Mesenchymal stem cell (in vitro differentiated cells and primary cell): ENCODE data around the gene GAB2.
"Not testable (repeated sequence)": the region's sequence is repeated elsewhere in the genome, so short reads cannot be mapped to it uniquely, and the experiment has no call there.

Experiments
- DNase-seq: peaks from one replicate; pipeline ENCODE4 v3.0.0-alpha.2; 2013
- H2AFZ ChIP-seq: one replicate; pipeline ENCODE4 v1.6.1; 2013; ENCODE audit warnings: low read depth, mild to moderate bottlenecking, control low read depth, inconsistent platforms, low read length, moderate library complexity
- H2AK5ac ChIP-seq: 2 replicates; pipeline ENCODE4 v1.6.1; 2013; ENCODE audit warnings: low read length, moderate library complexity, mild to moderate bottlenecking, inconsistent platforms; ENCODE audit not compliant: severe bottlenecking
- H2BK120ac ChIP-seq: one replicate; pipeline ENCODE4 v1.6.1; 2013; ENCODE audit warnings: low read depth, mild to moderate bottlenecking, inconsistent platforms, low read length, moderate library complexity
- H2BK12ac ChIP-seq, 2 experiments: one replicate each; pipeline ENCODE4 v1.6.1; 2013; ENCODE audit warnings: inconsistent platforms in 2 of 2, low read length in 2 of 2, mild to moderate bottlenecking in 2 of 2, moderate library complexity in 2 of 2, control low read depth in 1 of 2
- H2BK15ac ChIP-seq: one replicate; pipeline ENCODE4 v1.6.1; 2013; ENCODE audit warnings: mild to moderate bottlenecking, low read depth, inconsistent platforms; ENCODE audit not compliant: poor library complexity, severe bottlenecking
- H2BK5ac ChIP-seq: 2 replicates; pipeline ENCODE4 v1.6.1; 2013; ENCODE audit warnings: low read depth, mild to moderate bottlenecking, low read length, control low read depth, inconsistent platforms; ENCODE audit not compliant: poor library complexity, severe bottlenecking
- H3K14ac ChIP-seq, 2 experiments: one replicate each; pipeline ENCODE4 v1.6.1; 2013; ENCODE audit warnings: inconsistent platforms in 2 of 2, low read length in 2 of 2, control low read depth in 1 of 2, mild to moderate bottlenecking in 1 of 2, moderate library complexity in 1 of 2
- H3K18ac ChIP-seq, 2 experiments: one replicate each; pipeline ENCODE4 v1.6.1; 2013; ENCODE audit warnings: inconsistent platforms in 2 of 2, low read length in 2 of 2, control low read depth in 1 of 2, low read depth in 1 of 2, mild to moderate bottlenecking in 1 of 2
- H3K23ac ChIP-seq, 2 experiments: one replicate each; pipeline ENCODE4 v1.6.1; 2013; ENCODE audit warnings: inconsistent platforms in 2 of 2, low read length in 2 of 2, mild to moderate bottlenecking in 2 of 2, moderate library complexity in 2 of 2, control low read depth in 1 of 2
- H3K27ac ChIP-seq: 2 replicates; pipeline ENCODE4 v1.5.1; 2013; ENCODE audit warnings: mild to moderate bottlenecking, moderate library complexity, low read length, control low read depth, inconsistent platforms; ENCODE audit not compliant: poor library complexity, severe bottlenecking
- H3K27me3 ChIP-seq, 2 experiments: 2 replicates each; pipeline versions ENCODE4 v1.6.1 to v1.7.0; 2013; ENCODE audit warnings: low read length in 2 of 2, mild to moderate bottlenecking in 2 of 2, moderate library complexity in 2 of 2, control low read depth in 1 of 2, inconsistent platforms in 1 of 2; ENCODE audit not compliant: control insufficient read depth in 1 of 2, insufficient read depth in 1 of 2
- H3K36me3 ChIP-seq, 2 experiments: 2 replicates each; pipeline versions ENCODE4 v1.6.1 to v1.7.0; 2013; ENCODE audit warnings: low read length in 2 of 2, control low read depth in 1 of 2, inconsistent platforms in 1 of 2, low read depth in 1 of 2, mild to moderate bottlenecking in 1 of 2; ENCODE audit not compliant: insufficient read depth in 2 of 2, control insufficient read depth in 1 of 2
- H3K4ac ChIP-seq, 2 experiments: one replicate each; pipeline ENCODE4 v1.6.1; 2013; ENCODE audit warnings: inconsistent platforms in 2 of 2, low read length in 2 of 2, mild to moderate bottlenecking in 2 of 2, moderate library complexity in 2 of 2, control low read depth in 1 of 2, low read depth in 1 of 2
- H3K4me1 ChIP-seq: 2 replicates; pipeline ENCODE4 v1.6.1; 2013; ENCODE audit warnings: low read depth, low read length, control low read depth; ENCODE audit not compliant: control insufficient read depth, insufficient read depth
- H3K4me2 ChIP-seq: 2 replicates; pipeline ENCODE4 v1.6.1; 2013; ENCODE audit warnings: low read length, mild to moderate bottlenecking, inconsistent platforms; ENCODE audit not compliant: poor library complexity, severe bottlenecking
- H3K4me3 ChIP-seq, 2 experiments: 2 replicates each; pipeline versions ENCODE4 v1.5.1 to v1.7.0; 2013; ENCODE audit warnings: low read length in 2 of 2, mild to moderate bottlenecking in 2 of 2, control low read depth in 1 of 2, low read depth in 1 of 2; ENCODE audit not compliant: insufficient read depth in 1 of 2
- H3K79me1 ChIP-seq: replicated peaks from 2 replicates; pipeline ENCODE4 v1.6.1; 2013; ENCODE audit warnings: mild to moderate bottlenecking, control low read depth, low read length, inconsistent platforms; ENCODE audit not compliant: poor library complexity, severe bottlenecking
- H3K9ac ChIP-seq: 2 replicates; pipeline ENCODE4 v1.7.0; 2013; ENCODE audit warnings: mild to moderate bottlenecking, low read length, moderate library complexity
- H3K9me3 ChIP-seq: 2 replicates; pipeline ENCODE4 v1.7.0; 2013; ENCODE audit warnings: mild to moderate bottlenecking, low read length; ENCODE audit not compliant: control insufficient read depth
- H4K8ac ChIP-seq: one replicate; pipeline ENCODE4 v1.6.1; 2013; ENCODE audit warnings: inconsistent platforms, mild to moderate bottlenecking, low read length, moderate library complexity
- H4K91ac ChIP-seq: one replicate; pipeline ENCODE4 v1.6.1; 2013; ENCODE audit warnings: mild to moderate bottlenecking, low read length, inconsistent platforms
- WGBS: methylation state at CpG from one replicate; pipeline ENCODE4 v1.1.7; 2013; ENCODE audit warnings: mixed read lengths; 5-methylcytosine and 5-hydroxymethylcytosine counted together

The GAB2 gene

GRCh38 chr11:78277314-78277994 is 140.2 kb downstream of the GAB2 start:
- H3K27me3 ChIP-seq, result no peaks in the 10 kb centered on the region
- H3K79me1 ChIP-seq, result peaks cover 12% of the 10 kb centered on the region
- no peak overlapping the region for H4K8ac ChIP-seq
- H2AFZ ChIP-seq, result no peak overlapping the region
- H3K36me3 ChIP-seq, result peaks cover 10 to 23% of the 10 kb centered on the region in 2 experiments
- H2BK120ac ChIP-seq, result no peak overlapping the region
- peak overlapping the region in 1 of 2 experiments; percentile 39 for H2BK12ac ChIP-seq
- peaks cover 7% of the 10 kb centered on the region for H3K9me3 ChIP-seq
- H3K4ac ChIP-seq, result no peak overlapping the region
- no peak overlapping the region for H2AK5ac ChIP-seq
- no peak overlapping the region for H3K27ac ChIP-seq
- H2BK5ac ChIP-seq, result no peak overlapping the region
- H3K18ac ChIP-seq, result peak overlapping the region in 1 of 2 experiments; percentile 21
- H3K14ac ChIP-seq, result no peak overlapping the region
- WGBS, result 92% methylated on average over 7 of the region's 7 CpGs
- peak overlapping the region; percentile 52 for H2BK15ac ChIP-seq
- no peak for DNase-seq
- H3K23ac ChIP-seq, result no peak overlapping the region
- no peak overlapping the region for H3K4me2 ChIP-seq
- no peak overlapping the region for H3K9ac ChIP-seq
- no peak overlapping the region for H3K4me3 ChIP-seq
- peak overlapping the region; percentile 39 for H4K91ac ChIP-seq
- peaks cover 3% of the 10 kb centered on the region for H3K4me1 ChIP-seq

GRCh38 chr11:78276311-78276710 is 141.3 kb downstream of the GAB2 start:
- Histone ChIP-seq H2BK12ac (no peak overlapping the region), H3K4me1 (peaks cover 3% of the 10 kb centered on the region), H3K27ac (no peak overlapping the region), H2AFZ (no peak overlapping the region), H3K14ac (no peak overlapping the region), H3K9me3 (peaks cover 9% of the 10 kb centered on the region), H3K9ac (no peak overlapping the region), H3K36me3 (peaks cover 10 to 23% of the 10 kb centered on the region in 2 experiments), H2BK5ac (no peak overlapping the region), H3K27me3 (no peaks in the 10 kb centered on the region), H3K4ac (no peak overlapping the region), H3K18ac (no peak overlapping the region), H3K4me2 (no peak overlapping the region), H3K23ac (no peak overlapping the region), H4K91ac (no peak overlapping the region), H2BK15ac (no peak overlapping the region), H3K79me1 (peaks cover 12% of the 10 kb centered on the region), H4K8ac (no peak overlapping the region), H2BK120ac (no peak overlapping the region), H3K4me3 (no peak overlapping the region), H2AK5ac (no peak overlapping the region)
- WGBS, result 100% methylated on average over 2 of the region's 3 CpGs
- DNase-seq, result no peak

GRCh38 chr11:78274739-78275138 is 142.9 kb downstream of the GAB2 start:
- no peak overlapping the region for H3K18ac ChIP-seq
- no peak overlapping the region for H3K14ac ChIP-seq
- H3K79me1 ChIP-seq, result peaks cover 8% of the 10 kb centered on the region
- no peak overlapping the region for H3K23ac ChIP-seq
- H3K9me3 ChIP-seq, result peaks cover 9% of the 10 kb centered on the region
- no peak overlapping the region for H3K4me2 ChIP-seq
- H3K4me3 ChIP-seq, result no peak overlapping the region
- H3K4me1 ChIP-seq, result peaks cover 3% of the 10 kb centered on the region
- H3K27me3 ChIP-seq, result no peaks in the 10 kb centered on the region
- H2BK15ac ChIP-seq, result no peak overlapping the region
- DNase-seq, result no peak
- no peak overlapping the region for H2AFZ ChIP-seq
- H2AK5ac ChIP-seq, result no peak overlapping the region
- H2BK5ac ChIP-seq, result no peak overlapping the region
- H2BK12ac ChIP-seq, result no peak overlapping the region
- WGBS, result 96% methylated on average over 3 of the region's 3 CpGs
- H2BK120ac ChIP-seq, result no peak overlapping the region
- H4K91ac ChIP-seq, result no peak overlapping the region
- no peak overlapping the region for H3K4ac ChIP-seq
- no peak overlapping the region for H3K9ac ChIP-seq
- H3K27ac ChIP-seq, result no peak overlapping the region
- peaks cover 6 to 15% of the 10 kb centered on the region in 2 experiments for H3K36me3 ChIP-seq
- H4K8ac ChIP-seq, result no peak overlapping the region

- H3K4me1 ChIP-seq, H3K4me2 ChIP-seq, H3K18ac ChIP-seq, H2AK5ac ChIP-seq, H3K79me1 ChIP-seq, H3K27me3 ChIP-seq, H3K4ac ChIP-seq, H3K23ac ChIP-seq, H3K14ac ChIP-seq, H3K9ac ChIP-seq, H2BK5ac ChIP-seq, DNase-seq, H2AFZ ChIP-seq, H2BK12ac ChIP-seq, H4K91ac ChIP-seq, H3K27ac ChIP-seq, H2BK15ac ChIP-seq, H3K9me3 ChIP-seq, H4K8ac ChIP-seq, H3K4me3 ChIP-seq, H2BK120ac ChIP-seq: not testable (repeated sequence)
- H3K36me3 ChIP-seq, result peaks cover 6 to 11% of the 10 kb centered on the region in 2 experiments
- WGBS, result 93% methylated on average over 6 of the region's 6 CpGs
These were observed 144.9 kb downstream of the GAB2 start for GRCh38 chr11:78272625-78273269.
